H1 (cell line): ENCODE results near the gene YOD1. TPM values are rescaled to one million over a fixed set of nuclear protein-coding genes. Genes with fewer than 3 reads are reported as not detected.

Source experiments
- CTCF ChIA-PET: fragments of 300-600 bp; sonication (Branson Sonifier 250); formaldehyde crosslinking; loops from one replicate; lab custom pipeline; 2021; ENCODE audit not compliant: partially characterized antibody; lab: Charles Lee
- POLR2A ChIA-PET: fragments of 300-600 bp; sonication (Branson Sonifier 250); formaldehyde crosslinking; loops from one replicate; lab custom pipeline; 2021; ENCODE audit warnings: inconsistent platforms; ENCODE audit not compliant: partially characterized antibody; lab: Charles Lee
- DNase-seq, 2 experiments: peaks; one replicate each; pipeline versions ENCODE4 v3.0.0 to v3.0.0-alpha.2; 2010 to 2022; ENCODE audit warnings: low spot score in 2 of 2, low read depth in 1 of 2, mixed read lengths in 1 of 2
- FAIRE-seq: peaks from 2 replicates; lab custom pipeline; 2011; peaks lifted over from hg19 to GRCh38; lab: Jason Lieb, UNC
- H2AFZ ChIP-seq: 2 replicates; pipeline ENCODE4 v1.8.1; 2012; ENCODE audit warnings: low read length, inconsistent platforms
- H2AK5ac ChIP-seq: 2 replicates; pipeline ENCODE4 v1.6.1; 2013; ENCODE audit warnings: low read depth, low read length
- H2BK120ac ChIP-seq: replicated peaks from 2 replicates; pipeline ENCODE3; 2013; ENCODE audit warnings: low read depth, low read length, inconsistent platforms
- H2BK12ac ChIP-seq: 2 replicates; pipeline ENCODE4 v1.6.1; 2013; ENCODE audit warnings: low read depth, low read length
- H2BK15ac ChIP-seq: 2 replicates; pipeline ENCODE4 v1.6.1; 2013; ENCODE audit warnings: low read length
- H2BK20ac ChIP-seq: 2 replicates; pipeline ENCODE4 v1.6.1; 2013; ENCODE audit warnings: low read length
- H2BK5ac ChIP-seq: 2 replicates; pipeline ENCODE4 v1.6.1; 2013; ENCODE audit warnings: low read depth, low read length
- H3K14ac ChIP-seq: 2 replicates; pipeline ENCODE4 v1.6.1; 2013; ENCODE audit warnings: inconsistent platforms; ENCODE audit not compliant: insufficient read length
- H3K18ac ChIP-seq: 2 replicates; pipeline ENCODE4 v1.6.1; 2013; ENCODE audit warnings: low read length; ENCODE audit errors: extremely low read depth
- H3K23ac ChIP-seq: 2 replicates; pipeline ENCODE4 v1.6.1; 2013; ENCODE audit warnings: inconsistent platforms; ENCODE audit not compliant: insufficient read length
- H3K23me2 ChIP-seq: 2 replicates; pipeline ENCODE4 v1.6.1; 2013; ENCODE audit warnings: low read depth, low read length
- H3K27ac ChIP-seq: 2 replicates; pipeline ENCODE4 v1.6.1; 2011; ENCODE audit warnings: low read depth, low read length, inconsistent platforms
- H3K27me3 ChIP-seq, 4 experiments: replicated peaks in 1 of 4; 1 replicate in 1 of 4; 2 replicates in 3 of 4; pipeline versions ENCODE4 v1.6.1 to v1.8.1; 2011 to 2013; ENCODE audit warnings: low read length in 3 of 4, mild to moderate bottlenecking in 3 of 4, inconsistent platforms in 2 of 4, mixed read lengths in 2 of 4, moderate library complexity in 1 of 4; ENCODE audit not compliant: control insufficient read depth in 3 of 4, insufficient read depth in 3 of 4; ENCODE audit errors: extremely low read depth in 1 of 4
- H3K36me3 ChIP-seq, 4 experiments: 2 replicates each; pipeline versions ENCODE4 v1.6.1 to v1.8.1; 2011 to 2013; ENCODE audit warnings: mild to moderate bottlenecking in 4 of 4, low read length in 3 of 4, moderate library complexity in 2 of 4, control low read depth in 1 of 4, inconsistent platforms in 1 of 4; ENCODE audit not compliant: insufficient read depth in 4 of 4, control insufficient read depth in 2 of 4
- H3K4ac ChIP-seq: replicated peaks from 2 replicates; pipeline ENCODE3; 2013; ENCODE audit warnings: low read length, low read depth, mixed read lengths, inconsistent platforms; ENCODE audit not compliant: insufficient read length
- H3K4me1 ChIP-seq, 4 experiments: replicated peaks in 1 of 4; 1 replicate in 1 of 4; 2 replicates in 3 of 4; pipeline versions ENCODE4 v1.6.1 to v1.8.1; 2011 to 2013; ENCODE audit warnings: low read length in 3 of 4, inconsistent platforms in 2 of 4, mixed read lengths in 1 of 4; ENCODE audit not compliant: insufficient read depth in 4 of 4, control insufficient read depth in 3 of 4
- H3K4me2 ChIP-seq, 2 experiments: 2 replicates each; pipeline versions ENCODE4 v1.6.1 to v1.8.1; 2011 to 2013; ENCODE audit warnings: low read depth in 2 of 2, low read length in 2 of 2, control low read depth in 1 of 2, inconsistent platforms in 1 of 2, mild to moderate bottlenecking in 1 of 2; ENCODE audit not compliant: insufficient read depth in 1 of 2
- H3K4me3 ChIP-seq, 4 experiments: fragments of 200-600, 300-600 bp in 1 of 4; sonication (generic), shearing (Covaris generic), sonication (Bioruptor Twin) in 1 of 4; 2 replicates each; pipeline versions ENCODE4 v1.5.1 to v1.8.1; 2011 to 2016; ENCODE audit warnings: low read length in 4 of 4, low read depth in 3 of 4, control low read depth in 2 of 4, inconsistent platforms in 2 of 4, mild to moderate bottlenecking in 2 of 4, mixed read lengths in 1 of 4, moderate library complexity in 1 of 4; ENCODE audit not compliant: insufficient read depth in 2 of 4; ENCODE audit errors: extremely low read depth in 1 of 4
- H3K56ac ChIP-seq: replicated peaks from 2 replicates; pipeline ENCODE3; 2013; ENCODE audit warnings: low read depth, mild to moderate bottlenecking, mixed read lengths, low read length, inconsistent platforms; ENCODE audit not compliant: insufficient read length
- H3K79me1 ChIP-seq: 2 replicates; pipeline ENCODE4 v1.6.1; 2013; ENCODE audit warnings: low read depth, low read length, control low read depth
- H3K79me2 ChIP-seq, 2 experiments: 2 replicates each; pipeline versions ENCODE4 v1.6.1 to v1.8.1; 2012 to 2013; ENCODE audit warnings: low read length in 2 of 2, mild to moderate bottlenecking in 2 of 2, inconsistent platforms in 1 of 2; ENCODE audit not compliant: insufficient read depth in 2 of 2, control insufficient read depth in 1 of 2
- H3K9ac ChIP-seq, 4 experiments: replicated peaks in 1 of 4; 1 replicate in 1 of 4; 2 replicates in 3 of 4; pipeline versions ENCODE4 v1.6.1 to v1.8.1; 2011 to 2013; ENCODE audit warnings: low read depth in 3 of 4, low read length in 3 of 4, control low read depth in 2 of 4, mild to moderate bottlenecking in 2 of 4, moderate library complexity in 2 of 4, inconsistent platforms in 1 of 4; ENCODE audit errors: extremely low read depth in 1 of 4
- H3K9me3 ChIP-seq, 2 experiments: 2 replicates each; pipeline versions ENCODE4 v1.6.1 to v1.8.1; 2012 to 2013; ENCODE audit warnings: mild to moderate bottlenecking in 2 of 2, moderate library complexity in 2 of 2, control low read depth in 1 of 2, inconsistent platforms in 1 of 2, low read depth in 1 of 2, low read length in 1 of 2, mixed read lengths in 1 of 2; ENCODE audit not compliant: insufficient read depth in 2 of 2
- H4K20me1 ChIP-seq, 2 experiments: replicated peaks in 1 of 2; 2 replicates each; pipeline versions ENCODE3 to v1.8.1; 2011 to 2013; ENCODE audit warnings: inconsistent platforms in 2 of 2, low read length in 2 of 2, mild to moderate bottlenecking in 1 of 2; ENCODE audit not compliant: insufficient read depth in 2 of 2, control insufficient read depth in 1 of 2
- H4K5ac ChIP-seq: 2 replicates; pipeline ENCODE4 v1.6.1; 2013; ENCODE audit warnings: low read length, low read depth, mixed read lengths, inconsistent platforms; ENCODE audit not compliant: insufficient read length
- H4K8ac ChIP-seq: 2 replicates; pipeline ENCODE4 v1.8.0; 2013; ENCODE audit warnings: mild to moderate bottlenecking, moderate library complexity, low read length, inconsistent platforms; ENCODE audit not compliant: insufficient read depth; ENCODE audit errors: extremely low read depth
- H4K91ac ChIP-seq: replicated peaks from 2 replicates; pipeline ENCODE3; 2013; ENCODE audit warnings: low read length, mixed read lengths, inconsistent platforms; ENCODE audit not compliant: insufficient read length
- BACH1 ChIP-seq: IDR thresholded peaks from 2 replicates; pipeline ENCODE4 v1.6.1; 2012; ENCODE audit warnings: low read length, improper control_type of control experiment
- HDAC2 ChIP-seq, 2 experiments: fragments of 300-600 bp in 1 of 2; sonication (generic) in 1 of 2; IDR thresholded peaks; 2 replicates each; pipeline ENCODE4 v1.6.1; 2011 to 2012; ENCODE audit warnings: low read depth in 2 of 2, low read length in 2 of 2, mild to moderate bottlenecking in 2 of 2, moderate library complexity in 2 of 2, borderline replicate concordance in 1 of 2, inconsistent platforms in 1 of 2
- POLR2AphosphoS5 ChIP-seq: IDR thresholded peaks from 2 replicates; pipeline ENCODE4 v1.6.1; 2011; ENCODE audit warnings: low read depth, low read length
- POU5F1 ChIP-seq: IDR thresholded peaks from 2 replicates; pipeline ENCODE4 v1.6.1; 2011; ENCODE audit warnings: low read depth, mild to moderate bottlenecking, low read length, moderate library complexity
- RFX5 ChIP-seq: IDR thresholded peaks from 2 replicates; pipeline ENCODE4 v1.6.1; 2011; ENCODE audit warnings: low read depth, low read length, improper control_type of control experiment, borderline replicate concordance
- SP4 ChIP-seq: IDR thresholded peaks from 2 replicates; pipeline ENCODE4 v1.6.1; 2012; ENCODE audit warnings: low read length, inconsistent platforms
- SUZ12 ChIP-seq: fragments of 200-600 bp; sonication (generic); IDR thresholded peaks from 2 replicates; pipeline ENCODE4 v1.6.1; 2012; ENCODE audit warnings: mild to moderate bottlenecking, inconsistent platforms, low read length, moderate library complexity, mixed read lengths
- WGBS, 2 experiments: shearing (Covaris generic) in 1 of 2; methylation state at CpG; one replicate each; pipeline versions ENCODE4 v1.1.6 to v1.1.7; 2013 to 2015; ENCODE audit warnings: low lambda C conversion rate in 2 of 2, mixed read lengths in 2 of 2, inconsistent platforms in 1 of 2, low coverage in 1 of 2, missing lambda C conversion rate in 1 of 2; ENCODE audit not compliant: insufficient replicate concordance in 2 of 2, insufficient coverage in 1 of 2, insufficient read length in 1 of 2; ENCODE audit errors: extremely low coverage in 1 of 2, missing lambda C conversion rate in 1 of 2; 5-methylcytosine and 5-hydroxymethylcytosine counted together
- long read RNA-seq, 2 experiments: library from RNA in 1 of 2; library from capped mRNA in 1 of 2; stranded (forward); transcript quantifications; one replicate each; pipeline ENCODE4 v2.0.0, GENCODE V29; 2021; ENCODE audit warnings: inconsistent platforms in 1 of 2
- polyA minus RNA-seq, 3 experiments: library from RNA; depleted of rRNA, polyadenylated mRNA; stranded (reverse); fragments of >200 nt; gene quantifications; 1 replicate in 2 of 3; 2 replicates in 1 of 3; pipeline ENCODE4 v1.2.3, GENCODE V29; 2011
- polyA plus RNA-seq, 7 experiments: library from polyadenylated mRNA; depleted of rRNA in 3 of 7; stranded (reverse) in 5 of 7; unstranded in 2 of 7; fragments of >200 nt in 5 of 7; fragments of 200-250 nt in 2 of 7; gene quantifications; 1 replicate in 5 of 7; 2 replicates in 1 of 7; 4 replicates in 1 of 7; pipeline versions ENCODE4 v1.2.1 to v1.2.3, GENCODE V29; 2011 to 2013; ENCODE audit warnings: missing spikeins in 2 of 7, mixed read lengths in 2 of 7
- total RNA-seq: library from RNA; stranded (reverse); fragmentation: NEBNext Ultra II Directional; extraction: Animal tissue kit (Norgen Biotek cat#: 25700); gene quantifications from 2 replicates; pipeline ENCODE4 v1.2.1, GENCODE V29; 2021
- TF ChIP-seq, protein P1 (sequence below): IDR thresholded peaks from 2 replicates; pipeline ENCODE4 v1.6.1; 2011; ENCODE audit warnings: low read depth, mild to moderate bottlenecking, low read length; ENCODE audit not compliant: insufficient read depth

YOD1 gene
- total RNA-seq, result 11.8 TPM in 2 replicates
- polyA plus RNA-seq (2011; rRNA removed), result 1.1 and 1.9 TPM in 2 replicates
- polyA plus RNA-seq (2011; cell fraction: cytosol; rRNA removed), result 2.5 TPM
- polyA plus RNA-seq (2011; cell fraction: nucleus; rRNA removed), result 1.4 TPM
- polyA plus RNA-seq (2012, experiment 1 of 2), result 2.8 to 6.8 TPM (median 3.8 TPM) in 4 replicates
- polyA plus RNA-seq (2012, experiment 2 of 2), result 0.34 TPM
- 5.9 TPM for polyA plus RNA-seq (2013, experiment 1 of 2)
- 5.5 TPM for polyA plus RNA-seq (2013, experiment 2 of 2)
- polyA minus RNA-seq (2011; rRNA and poly(A)+ RNA removed), result 4.0 and 5.6 TPM in 2 replicates
- polyA minus RNA-seq (2011; cell fraction: cytosol; rRNA and poly(A)+ RNA removed), result 4.0 TPM
- polyA minus RNA-seq (2011; cell fraction: nucleus; rRNA and poly(A)+ RNA removed), result 17.4 TPM
- long read RNA-seq, experiment 1, partial matches to known transcripts, result 0 of 11 reads
- long read RNA-seq, experiment 1, other reads (novel, unspliced or antisense), result 11 of 11 reads
- long read RNA-seq, experiment 2, full-length matches to known transcripts, result 1 of 1 reads
- long read RNA-seq, experiment 2, partial matches to known transcripts, result 0 of 1 reads
- long read RNA-seq, experiment 2, other reads (novel, unspliced or antisense), result 0 of 1 reads

DNA sequence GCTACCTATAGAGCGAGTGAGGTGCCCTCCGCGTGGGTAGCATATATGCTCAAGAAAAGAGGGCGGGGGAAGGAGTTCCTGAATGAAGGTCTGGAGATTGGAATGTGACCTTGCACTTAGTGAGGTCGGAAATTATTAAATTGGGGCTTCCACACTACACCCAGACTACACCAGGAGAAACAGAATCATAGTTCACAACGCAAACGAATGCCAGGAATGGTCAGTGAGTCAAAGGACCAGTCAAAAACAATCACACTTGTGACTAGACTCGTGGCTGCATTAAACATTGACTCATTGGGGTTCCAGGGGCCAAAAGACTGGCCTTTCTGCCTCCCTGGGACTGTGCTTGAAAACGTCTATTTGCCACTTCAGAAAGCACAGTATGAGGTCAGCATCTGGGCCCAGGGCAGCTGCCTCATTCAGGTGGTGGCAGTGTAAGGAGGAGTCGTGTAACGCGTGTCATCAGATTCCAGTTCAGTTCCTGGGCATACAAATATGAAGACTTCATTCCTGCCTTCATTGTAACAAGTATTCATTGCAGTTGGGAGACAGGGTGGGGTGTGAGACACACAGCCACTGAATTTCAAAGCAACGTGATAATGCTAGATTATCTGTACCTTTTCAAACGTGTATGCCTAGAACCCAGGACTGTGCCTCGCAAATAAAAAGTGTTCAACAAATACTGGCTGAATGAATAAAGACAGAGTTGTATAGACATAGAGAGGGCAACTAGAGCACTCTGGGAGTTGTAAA is at the start of gene YOD1:
TSS of gene YOD1 (minus strand) at position 18 of the 753 bp plus-strand sequence. CDS start 178 bp downstream, outside the sequence.
- Histone ChIP-seq H2AK5ac (no peak within 1 kb of the TSS), H3K14ac (no peak within 1 kb of the TSS), H3K4me3 (peak within 1 kb of the TSS; percentile 79 to 99 (median 99)), H2BK5ac (peak within 1 kb of the TSS; percentile 3), H2BK120ac (no peak within 1 kb of the TSS), H3K79me1 (no peaks in the 10 kb centered on the region; the same call in 1 of the 2 replicates), H3K23me2 (peaks cover 5% of the 10 kb centered on the region; the same call in 1 of the 2 replicates), H3K23ac (no peak within 1 kb of the TSS), H3K36me3 (peaks cover 9 to 27% (median 10%) of the 10 kb centered on the region in 4 experiments; a peak in 7 of 8 replicates), H3K4ac (peak within 1 kb of the TSS; percentile 39), H4K5ac (peak within 1 kb of the TSS; percentile 83), H3K4me2 (peak within 1 kb of the TSS; percentile 58 to 73), H3K27ac (peak within 1 kb of the TSS; percentile 95), H4K91ac (peak within 1 kb of the TSS; percentile 78), H3K27me3 (no peaks in the 10 kb centered on the region), H4K8ac (peak within 1 kb of the TSS; percentile 99), H3K9ac (peak within 1 kb of the TSS; percentile 93 to 97 (median 95)), H3K4me1 (peaks cover 0 to 8% (median 2%) of the 10 kb centered on the region in 4 experiments; a peak in 3 of 7 replicates), H2BK20ac (no peak within 1 kb of the TSS), H2BK15ac (no peak within 1 kb of the TSS; the same call in 1 of the 2 replicates), H2BK12ac (peak within 1 kb of the TSS; percentile 69), H3K18ac (peak within 1 kb of the TSS; percentile 76), H4K20me1 (peaks cover 7 to 12% of the 10 kb centered on the region in 2 experiments), H3K9me3 (no peaks in the 10 kb centered on the region), H3K56ac (peak within 1 kb of the TSS; percentile 62), H3K79me2 (peaks cover 3 to 41% of the 10 kb centered on the region in 2 experiments; a peak in 3 of 4 replicates), H2AFZ (peak within 1 kb of the TSS; percentile 98)
- 40% methylated on average over 15 of the region's 15 CpGs; no CpG with 5 or more reads in 1 of the 2 experiments for WGBS, 2 experiments
- ChIA-PET CTCF (interaction anchor here (1.5 to 4.2 kb wide), 2 partner anchors 20 to 29 kb away, joined by 7 to 40 read pairs; partner anchors contain the start of gene C1orf116), POLR2A (interaction anchor here (1.0 to 2.9 kb wide), 2 partner anchors 9 to 19 kb away, joined by 3 to 15 read pairs; partner anchors contain the start of gene C1orf116)
- FAIRE-seq (no peak), DNase-seq (no peak)
- no peak for TF ChIP-seq POU5F1
- no peak for TF ChIP-seq RFX5
- no peak for TF ChIP-seq POLR2AphosphoS5
- TF ChIP-seq SP4, result no peak
- no peak for TF ChIP-seq HDAC2 (IDR thresholded peaks at IDR 0.05; ENCODE audit: borderline replicate concordance in 1 of 2, low read depth in 2 of 2, low read length in 2 of 2)
- TF ChIP-seq BACH1, result no peak
- TF ChIP-seq, protein P1, sequence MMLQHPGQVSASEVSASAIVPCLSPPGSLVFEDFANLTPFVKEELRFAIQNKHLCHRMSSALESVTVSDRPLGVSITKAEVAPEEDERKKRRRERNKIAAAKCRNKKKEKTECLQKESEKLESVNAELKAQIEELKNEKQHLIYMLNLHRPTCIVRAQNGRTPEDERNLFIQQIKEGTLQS, result no peak
- TF ChIP-seq SUZ12, result no peak
